H1 (cell line): ENCODE results near the gene XRN2. TPM values are rescaled to one million over a fixed set of nuclear protein-coding genes. Genes with fewer than 3 reads are reported as not detected.

Source experiments
- CTCF ChIA-PET: fragments of 300-600 bp; sonication (Branson Sonifier 250); formaldehyde crosslinking; loops from one replicate; lab custom pipeline; 2021; ENCODE audit not compliant: partially characterized antibody; lab: Charles Lee
- POLR2A ChIA-PET: fragments of 300-600 bp; sonication (Branson Sonifier 250); formaldehyde crosslinking; loops from one replicate; lab custom pipeline; 2021; ENCODE audit warnings: inconsistent platforms; ENCODE audit not compliant: partially characterized antibody; lab: Charles Lee
- DNase-seq, 2 experiments: peaks; one replicate each; pipeline versions ENCODE4 v3.0.0 to v3.0.0-alpha.2; 2010 to 2022; ENCODE audit warnings: low spot score in 2 of 2, low read depth in 1 of 2, mixed read lengths in 1 of 2
- FAIRE-seq: peaks from 2 replicates; lab custom pipeline; 2011; peaks lifted over from hg19 to GRCh38; lab: Jason Lieb, UNC
- H2AFZ ChIP-seq: 2 replicates; pipeline ENCODE4 v1.8.1; 2012; ENCODE audit warnings: low read length, inconsistent platforms
- H2AK5ac ChIP-seq: 2 replicates; pipeline ENCODE4 v1.6.1; 2013; ENCODE audit warnings: low read depth, low read length
- H2BK120ac ChIP-seq: replicated peaks from 2 replicates; pipeline ENCODE3; 2013; ENCODE audit warnings: low read depth, low read length, inconsistent platforms
- H2BK12ac ChIP-seq: 2 replicates; pipeline ENCODE4 v1.6.1; 2013; ENCODE audit warnings: low read depth, low read length
- H2BK15ac ChIP-seq: 2 replicates; pipeline ENCODE4 v1.6.1; 2013; ENCODE audit warnings: low read length
- H2BK20ac ChIP-seq: 2 replicates; pipeline ENCODE4 v1.6.1; 2013; ENCODE audit warnings: low read length
- H2BK5ac ChIP-seq: 2 replicates; pipeline ENCODE4 v1.6.1; 2013; ENCODE audit warnings: low read depth, low read length
- H3K14ac ChIP-seq: 2 replicates; pipeline ENCODE4 v1.6.1; 2013; ENCODE audit warnings: inconsistent platforms; ENCODE audit not compliant: insufficient read length
- H3K18ac ChIP-seq: 2 replicates; pipeline ENCODE4 v1.6.1; 2013; ENCODE audit warnings: low read length; ENCODE audit errors: extremely low read depth
- H3K23ac ChIP-seq: 2 replicates; pipeline ENCODE4 v1.6.1; 2013; ENCODE audit warnings: inconsistent platforms; ENCODE audit not compliant: insufficient read length
- H3K23me2 ChIP-seq: 2 replicates; pipeline ENCODE4 v1.6.1; 2013; ENCODE audit warnings: low read depth, low read length
- H3K27ac ChIP-seq: 2 replicates; pipeline ENCODE4 v1.6.1; 2011; ENCODE audit warnings: low read depth, low read length, inconsistent platforms
- H3K27me3 ChIP-seq, 4 experiments: replicated peaks in 1 of 4; 1 replicate in 1 of 4; 2 replicates in 3 of 4; pipeline versions ENCODE4 v1.6.1 to v1.8.1; 2011 to 2013; ENCODE audit warnings: low read length in 3 of 4, mild to moderate bottlenecking in 3 of 4, inconsistent platforms in 2 of 4, mixed read lengths in 2 of 4, moderate library complexity in 1 of 4; ENCODE audit not compliant: control insufficient read depth in 3 of 4, insufficient read depth in 3 of 4; ENCODE audit errors: extremely low read depth in 1 of 4
- H3K36me3 ChIP-seq, 4 experiments: 2 replicates each; pipeline versions ENCODE4 v1.6.1 to v1.8.1; 2011 to 2013; ENCODE audit warnings: mild to moderate bottlenecking in 4 of 4, low read length in 3 of 4, moderate library complexity in 2 of 4, control low read depth in 1 of 4, inconsistent platforms in 1 of 4; ENCODE audit not compliant: insufficient read depth in 4 of 4, control insufficient read depth in 2 of 4
- H3K4ac ChIP-seq: replicated peaks from 2 replicates; pipeline ENCODE3; 2013; ENCODE audit warnings: low read length, low read depth, mixed read lengths, inconsistent platforms; ENCODE audit not compliant: insufficient read length
- H3K4me1 ChIP-seq, 4 experiments: replicated peaks in 1 of 4; 1 replicate in 1 of 4; 2 replicates in 3 of 4; pipeline versions ENCODE4 v1.6.1 to v1.8.1; 2011 to 2013; ENCODE audit warnings: low read length in 3 of 4, inconsistent platforms in 2 of 4, mixed read lengths in 1 of 4; ENCODE audit not compliant: insufficient read depth in 4 of 4, control insufficient read depth in 3 of 4
- H3K4me2 ChIP-seq, 2 experiments: 2 replicates each; pipeline versions ENCODE4 v1.6.1 to v1.8.1; 2011 to 2013; ENCODE audit warnings: low read depth in 2 of 2, low read length in 2 of 2, control low read depth in 1 of 2, inconsistent platforms in 1 of 2, mild to moderate bottlenecking in 1 of 2; ENCODE audit not compliant: insufficient read depth in 1 of 2
- H3K4me3 ChIP-seq, 4 experiments: fragments of 200-600, 300-600 bp in 1 of 4; sonication (generic), shearing (Covaris generic), sonication (Bioruptor Twin) in 1 of 4; 2 replicates each; pipeline versions ENCODE4 v1.5.1 to v1.8.1; 2011 to 2016; ENCODE audit warnings: low read length in 4 of 4, low read depth in 3 of 4, control low read depth in 2 of 4, inconsistent platforms in 2 of 4, mild to moderate bottlenecking in 2 of 4, mixed read lengths in 1 of 4, moderate library complexity in 1 of 4; ENCODE audit not compliant: insufficient read depth in 2 of 4; ENCODE audit errors: extremely low read depth in 1 of 4
- H3K56ac ChIP-seq: replicated peaks from 2 replicates; pipeline ENCODE3; 2013; ENCODE audit warnings: low read depth, mild to moderate bottlenecking, mixed read lengths, low read length, inconsistent platforms; ENCODE audit not compliant: insufficient read length
- H3K79me1 ChIP-seq: 2 replicates; pipeline ENCODE4 v1.6.1; 2013; ENCODE audit warnings: low read depth, low read length, control low read depth
- H3K79me2 ChIP-seq, 2 experiments: 2 replicates each; pipeline versions ENCODE4 v1.6.1 to v1.8.1; 2012 to 2013; ENCODE audit warnings: low read length in 2 of 2, mild to moderate bottlenecking in 2 of 2, inconsistent platforms in 1 of 2; ENCODE audit not compliant: insufficient read depth in 2 of 2, control insufficient read depth in 1 of 2
- H3K9ac ChIP-seq, 4 experiments: replicated peaks in 1 of 4; 1 replicate in 1 of 4; 2 replicates in 3 of 4; pipeline versions ENCODE4 v1.6.1 to v1.8.1; 2011 to 2013; ENCODE audit warnings: low read depth in 3 of 4, low read length in 3 of 4, control low read depth in 2 of 4, mild to moderate bottlenecking in 2 of 4, moderate library complexity in 2 of 4, inconsistent platforms in 1 of 4; ENCODE audit errors: extremely low read depth in 1 of 4
- H3K9me3 ChIP-seq, 2 experiments: 2 replicates each; pipeline versions ENCODE4 v1.6.1 to v1.8.1; 2012 to 2013; ENCODE audit warnings: mild to moderate bottlenecking in 2 of 2, moderate library complexity in 2 of 2, control low read depth in 1 of 2, inconsistent platforms in 1 of 2, low read depth in 1 of 2, low read length in 1 of 2, mixed read lengths in 1 of 2; ENCODE audit not compliant: insufficient read depth in 2 of 2
- H4K20me1 ChIP-seq, 2 experiments: replicated peaks in 1 of 2; 2 replicates each; pipeline versions ENCODE3 to v1.8.1; 2011 to 2013; ENCODE audit warnings: inconsistent platforms in 2 of 2, low read length in 2 of 2, mild to moderate bottlenecking in 1 of 2; ENCODE audit not compliant: insufficient read depth in 2 of 2, control insufficient read depth in 1 of 2
- H4K5ac ChIP-seq: 2 replicates; pipeline ENCODE4 v1.6.1; 2013; ENCODE audit warnings: low read length, low read depth, mixed read lengths, inconsistent platforms; ENCODE audit not compliant: insufficient read length
- H4K8ac ChIP-seq: 2 replicates; pipeline ENCODE4 v1.8.0; 2013; ENCODE audit warnings: mild to moderate bottlenecking, moderate library complexity, low read length, inconsistent platforms; ENCODE audit not compliant: insufficient read depth; ENCODE audit errors: extremely low read depth
- H4K91ac ChIP-seq: replicated peaks from 2 replicates; pipeline ENCODE3; 2013; ENCODE audit warnings: low read length, mixed read lengths, inconsistent platforms; ENCODE audit not compliant: insufficient read length
- CEBPB ChIP-seq: IDR thresholded peaks from 2 replicates; pipeline ENCODE4 v1.6.1; 2012; ENCODE audit warnings: low read depth, low read length
- FOSL1 ChIP-seq: IDR thresholded peaks from 2 replicates; pipeline ENCODE4 v1.6.1; 2011; ENCODE audit warnings: mild to moderate bottlenecking, low read depth, low read length, moderate library complexity; ENCODE audit not compliant: insufficient read depth
- KDM1A ChIP-seq: fragments of 200-600, 300-600 bp; sonication (generic); IDR thresholded peaks from 2 replicates; pipeline ENCODE4 v1.7.1; 2016; ENCODE audit warnings: mild to moderate bottlenecking, low read length, borderline replicate concordance
- MAFK ChIP-seq: IDR thresholded peaks from 2 replicates; pipeline ENCODE4 v1.6.1; 2012; ENCODE audit warnings: low read depth, mild to moderate bottlenecking, improper control_type of control experiment, low read length
- SP2 ChIP-seq: IDR thresholded peaks from 2 replicates; pipeline ENCODE4 v1.6.1; 2012; ENCODE audit warnings: mild to moderate bottlenecking, low read length, inconsistent platforms
- SP4 ChIP-seq: IDR thresholded peaks from 2 replicates; pipeline ENCODE4 v1.6.1; 2012; ENCODE audit warnings: low read length, inconsistent platforms
- SRF ChIP-seq: IDR thresholded peaks from 2 replicates; pipeline ENCODE4 v1.6.1; 2011; ENCODE audit warnings: mild to moderate bottlenecking, low read depth, low read length, moderate library complexity
- SUZ12 ChIP-seq: fragments of 200-600 bp; sonication (generic); IDR thresholded peaks from 2 replicates; pipeline ENCODE4 v1.6.1; 2012; ENCODE audit warnings: mild to moderate bottlenecking, inconsistent platforms, low read length, moderate library complexity, mixed read lengths
- WGBS, 2 experiments: shearing (Covaris generic) in 1 of 2; methylation state at CpG; one replicate each; pipeline versions ENCODE4 v1.1.6 to v1.1.7; 2013 to 2015; ENCODE audit warnings: low lambda C conversion rate in 2 of 2, mixed read lengths in 2 of 2, inconsistent platforms in 1 of 2, low coverage in 1 of 2, missing lambda C conversion rate in 1 of 2; ENCODE audit not compliant: insufficient replicate concordance in 2 of 2, insufficient coverage in 1 of 2, insufficient read length in 1 of 2; ENCODE audit errors: extremely low coverage in 1 of 2, missing lambda C conversion rate in 1 of 2; 5-methylcytosine and 5-hydroxymethylcytosine counted together
- polyA plus RNA-seq, 7 experiments: library from polyadenylated mRNA; depleted of rRNA in 3 of 7; stranded (reverse) in 5 of 7; unstranded in 2 of 7; fragments of >200 nt in 5 of 7; fragments of 200-250 nt in 2 of 7; gene quantifications; 1 replicate in 5 of 7; 2 replicates in 1 of 7; 4 replicates in 1 of 7; pipeline versions ENCODE4 v1.2.1 to v1.2.3, GENCODE V29; 2011 to 2013; ENCODE audit warnings: missing spikeins in 2 of 7, mixed read lengths in 2 of 7
- total RNA-seq: library from RNA; stranded (reverse); fragmentation: NEBNext Ultra II Directional; extraction: Animal tissue kit (Norgen Biotek cat#: 25700); gene quantifications from 2 replicates; pipeline ENCODE4 v1.2.1, GENCODE V29; 2021

The XRN2 gene
- total and polyA plus RNA-seq, 2 of the 8 experiments (the other 6 are each of a cell fraction or from before 2014, with no cell fraction given): 60.3 to 139 TPM

GRCh38 chr20:21399005-21399475 lies 95.9 kb downstream of the XRN2 start:
- Histone ChIP-seq H2BK20ac (no peak overlapping the region), H2AK5ac (no peak overlapping the region), H3K14ac (no peak overlapping the region), H3K56ac (no peak overlapping the region), H4K5ac (no peak overlapping the region), H3K36me3 (peaks cover 0 to 16% (median 0%) of the 10 kb centered on the region in 4 experiments; a peak in 1 of 8 replicates), H3K4me2 (no peak overlapping the region), H2AFZ (no peak overlapping the region), H3K18ac (no peak overlapping the region), H4K20me1 (no peaks in the 10 kb centered on the region), H4K8ac (no peak overlapping the region), H3K27ac (no peak overlapping the region), H3K9ac (no peak overlapping the region), H3K79me2 (no peaks in the 10 kb centered on the region), H2BK15ac (no peak overlapping the region), H2BK120ac (no peak overlapping the region), H3K9me3 (peaks cover 0 to 9% of the 10 kb centered on the region in 2 experiments; a peak in 1 of 4 replicates), H3K23me2 (no peaks in the 10 kb centered on the region; the same call in 1 of the 2 replicates), H3K4me1 (no peaks in the 10 kb centered on the region; a peak in 1 of 7 replicates), H3K4ac (no peak overlapping the region), H3K23ac (no peak overlapping the region), H2BK5ac (no peak overlapping the region), H4K91ac (no peak overlapping the region), H3K4me3 (no peak overlapping the region), H3K79me1 (no peaks in the 10 kb centered on the region), H3K27me3 (peaks cover 40 to 69% (median 57%) of the 10 kb centered on the region in 4 experiments), H2BK12ac (no peak overlapping the region)
- no peak for DNase-seq
- ChIA-PET POLR2A (no interaction called here), CTCF (no interaction called here)
- TF ChIP-seq SP4 (no peak), KDM1A (no peak), FOSL1 (no peak), SRF (no peak), SP2 (no peak), SUZ12 (no peak), MAFK (no peak), CEBPB (no peak)
- no peak for FAIRE-seq
- WGBS, 2 experiments: 70% methylated on average over 5 of the region's 5 CpGs; no CpG with 5 or more reads in 1 of the 2 experiments
